Activated naive CD4-positive, alpha-beta T cell treated with anti-CD3 and anti-CD28 coated beads, Interleukin-2, amount 50 U/mL, for 24 hours (primary cell): ENCODE results near the gene ATG10.

Experiments
- H3K27ac Mint-ChIP-seq: one replicate; pipeline ENCODE4 v1.8.0; 2021; ENCODE audit warnings: mild to moderate bottlenecking, mixed read lengths
- H3K27me3 Mint-ChIP-seq: one replicate; pipeline ENCODE4 v1.8.0; 2021; ENCODE audit warnings: mixed read lengths
- H3K36me3 Mint-ChIP-seq: one replicate; pipeline ENCODE4 v1.8.0; 2021; ENCODE audit warnings: mixed read lengths
- H3K4me1 Mint-ChIP-seq: one replicate; pipeline ENCODE4 v1.8.0; 2021; ENCODE audit warnings: mixed read lengths
- H3K4me3 Mint-ChIP-seq: one replicate; pipeline ENCODE4 v1.8.0; 2021; ENCODE audit warnings: mild to moderate bottlenecking, mixed read lengths
- H3K9me3 Mint-ChIP-seq: one replicate; pipeline ENCODE4 v1.8.0; 2021; ENCODE audit warnings: mixed read lengths

Gene ATG10

DNA sequence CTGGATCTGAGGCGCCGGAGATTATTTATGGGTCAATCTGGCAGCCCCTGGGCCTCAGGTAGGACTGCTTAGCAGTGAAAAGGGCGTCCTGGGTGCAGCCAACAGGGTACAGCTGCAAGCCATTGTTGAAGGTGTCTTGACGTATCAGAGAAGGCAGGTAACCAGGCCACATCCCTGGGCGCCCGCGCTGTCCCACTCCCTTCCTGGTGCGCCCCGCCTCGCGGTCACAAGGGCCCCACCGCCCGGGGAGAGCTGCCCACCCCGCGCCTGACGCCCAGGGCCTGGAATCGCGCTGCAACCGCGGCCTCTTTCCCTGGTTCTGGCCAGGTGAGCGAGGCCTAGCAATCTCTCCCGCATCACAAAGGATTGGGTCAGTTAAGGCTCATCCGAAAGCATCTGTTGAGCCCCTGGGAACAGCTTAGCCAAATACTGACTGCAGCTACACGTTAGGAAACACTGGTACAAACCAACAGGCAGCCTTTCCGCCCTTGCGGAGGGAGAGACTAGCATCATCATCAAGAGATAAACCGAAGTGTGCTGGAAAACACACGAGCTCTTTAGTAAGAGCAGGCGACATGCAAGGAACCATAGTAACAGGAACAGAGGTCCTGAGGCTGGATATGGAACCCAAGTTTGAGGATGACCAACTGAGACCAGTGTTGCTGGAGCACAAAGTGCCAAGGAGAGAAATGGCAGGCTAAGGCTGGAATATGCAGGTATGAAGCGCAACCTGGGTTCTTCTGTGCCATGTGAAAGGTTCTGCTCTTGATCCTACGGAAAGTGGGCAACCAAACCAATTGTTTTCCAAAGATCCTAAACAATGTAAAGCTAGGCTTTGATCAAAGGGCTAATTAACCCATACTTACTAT, 302.8 kb downstream of the ATG10 start:
- peak overlapping the region; percentile 100 for H3K27ac Mint-ChIP-seq
- H3K9me3 Mint-ChIP-seq: no peaks in the 10 kb centered on the region
- H3K27me3 Mint-ChIP-seq: no peaks in the 10 kb centered on the region

DNA sequence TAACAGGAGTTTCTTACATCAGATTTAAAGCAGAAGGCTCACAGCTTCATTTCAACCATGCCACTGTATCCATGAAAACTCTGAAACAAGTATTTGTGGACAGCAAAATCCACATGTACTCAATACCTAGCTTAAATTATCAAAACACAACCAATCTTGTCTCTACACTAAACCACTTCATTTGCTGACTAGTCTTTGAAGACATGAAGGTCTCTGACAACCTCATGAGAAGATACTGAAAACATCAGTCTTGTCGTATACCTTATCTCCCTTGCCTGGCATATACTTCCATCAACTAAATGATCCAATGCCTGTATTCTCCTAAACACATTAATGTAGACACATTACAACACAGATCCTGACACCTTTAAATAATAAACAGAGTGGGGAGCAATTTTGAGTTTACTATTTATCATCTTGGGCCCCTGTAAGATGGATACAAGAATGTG, 303.4 kb downstream of the ATG10 start:
- no peaks in the 10 kb centered on the region for H3K27me3 Mint-ChIP-seq
- no peaks in the 10 kb centered on the region for H3K9me3 Mint-ChIP-seq
- peak overlapping the region; percentile 100 for H3K27ac Mint-ChIP-seq
- H3K4me1 Mint-ChIP-seq: peaks cover 60% of the 10 kb centered on the region
- H3K4me3 Mint-ChIP-seq: peak overlapping the region; percentile 100
- H3K36me3 Mint-ChIP-seq: peaks cover 44% of the 10 kb centered on the region

More for the DNA sequence above, 302.8 kb downstream of the ATG10 start:
- Mint-ChIP-seq H3K4me3 (peak overlapping the region; percentile 36), H3K36me3 (peaks cover 48% of the 10 kb centered on the region), H3K4me1 (peaks cover 53% of the 10 kb centered on the region)

DNA sequence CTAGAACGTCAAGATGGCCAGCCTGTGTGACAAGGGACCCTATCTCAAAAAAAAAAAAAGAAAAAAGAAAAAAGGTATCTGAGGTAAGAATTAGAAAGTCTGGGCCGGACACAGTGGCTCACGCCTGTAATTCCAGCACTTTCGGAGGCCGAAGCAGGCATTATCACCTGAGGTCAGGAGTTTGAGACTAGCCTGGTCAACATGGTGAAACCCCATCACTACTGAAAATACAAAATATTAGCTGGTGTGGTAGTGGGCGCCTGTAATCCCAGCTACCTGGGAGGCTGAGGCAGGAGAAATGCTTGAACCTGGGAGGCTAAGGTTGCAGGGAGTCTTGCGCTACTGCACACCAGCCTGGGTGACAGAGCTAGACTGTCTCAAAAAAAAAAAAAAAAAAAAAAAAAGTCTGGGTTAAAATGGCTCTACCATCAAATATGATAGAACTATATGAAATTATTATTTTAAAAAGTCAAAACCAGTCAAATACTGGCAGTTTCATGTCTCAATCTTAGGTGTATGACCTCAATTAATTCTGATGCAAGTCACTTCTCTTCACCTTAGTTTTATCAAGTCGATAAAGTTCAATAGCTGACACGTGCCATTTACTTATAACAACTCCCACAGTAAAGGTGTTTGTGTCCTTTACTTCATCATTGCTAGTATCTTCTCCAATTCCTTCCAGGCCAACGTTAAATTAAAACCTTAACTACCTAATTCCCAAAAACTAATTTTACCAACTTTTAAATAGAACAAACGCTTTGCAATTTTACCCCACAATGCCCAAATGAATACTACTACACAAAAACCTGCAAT, 305.2 kb downstream of the ATG10 start:
- H3K27me3 Mint-ChIP-seq: no peaks in the 10 kb centered on the region
- H3K4me1 Mint-ChIP-seq: peaks cover 61% of the 10 kb centered on the region
- H3K27ac Mint-ChIP-seq: peak overlapping the region; percentile 100
- H3K4me3 Mint-ChIP-seq: peak overlapping the region; percentile 100
- H3K36me3 Mint-ChIP-seq: peaks cover 42% of the 10 kb centered on the region
- H3K9me3 Mint-ChIP-seq: no peaks in the 10 kb centered on the region

DNA sequence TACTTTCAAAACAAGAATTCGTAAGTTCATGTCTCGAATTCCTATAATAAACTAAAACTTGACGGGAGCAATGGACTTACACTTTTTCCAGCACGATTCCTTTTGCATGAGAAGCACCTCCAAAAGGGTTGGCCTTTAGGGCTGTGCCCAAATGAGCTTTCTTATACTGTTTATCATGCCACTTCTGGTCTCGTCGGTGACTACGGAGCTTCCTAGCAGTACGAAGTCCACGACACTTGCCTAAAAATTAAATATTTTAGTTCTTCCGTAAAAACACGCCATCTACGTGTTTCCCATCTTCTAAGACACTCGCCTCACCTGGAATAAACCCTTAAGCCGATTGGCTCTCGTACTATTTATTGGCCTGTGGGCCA, 305.8 kb downstream of the ATG10 start:
- H3K36me3 Mint-ChIP-seq: peaks cover 40% of the 10 kb centered on the region
- no peaks in the 10 kb centered on the region for H3K9me3 Mint-ChIP-seq
- peaks cover 57% of the 10 kb centered on the region for H3K4me1 Mint-ChIP-seq
- H3K27ac Mint-ChIP-seq: peak overlapping the region; percentile 100
- H3K4me3 Mint-ChIP-seq: peak overlapping the region; percentile 100
- no peaks in the 10 kb centered on the region for H3K27me3 Mint-ChIP-seq

DNA sequence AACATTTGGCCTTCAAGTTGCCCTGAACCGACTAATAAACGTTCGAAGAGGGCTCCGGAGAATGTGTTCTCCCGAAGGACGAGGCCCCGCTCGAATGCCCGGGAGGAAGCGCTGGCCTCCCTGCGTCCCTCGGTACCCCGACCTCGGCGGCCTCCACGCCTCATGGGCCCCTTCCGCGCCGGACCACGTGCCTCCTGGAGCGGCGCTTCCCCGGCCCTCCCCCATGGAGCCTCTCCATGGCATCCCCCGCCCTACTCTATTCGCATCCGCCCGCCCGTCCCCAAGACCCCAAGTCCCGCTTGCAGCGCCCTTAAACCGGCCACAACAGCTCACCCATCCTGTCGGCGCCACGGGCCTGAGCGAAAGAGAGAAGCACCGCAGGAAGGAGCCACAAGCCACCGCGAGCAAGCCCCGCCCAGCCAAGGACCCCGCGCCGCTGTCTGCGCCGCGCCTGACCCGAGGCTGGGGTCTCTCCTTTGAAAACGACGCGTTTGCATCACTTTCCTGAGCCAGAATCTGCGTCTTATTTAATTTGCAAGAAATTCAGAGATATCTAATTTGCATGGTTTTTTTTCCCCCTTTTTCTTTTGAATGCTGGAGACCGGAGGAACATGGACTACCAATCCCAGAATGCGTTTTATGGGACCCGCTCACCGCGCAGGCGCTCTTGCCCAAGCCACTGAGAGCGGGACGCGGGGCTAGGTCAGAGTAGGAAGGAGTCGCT, 306.3 kb downstream of the ATG10 start, which contains the start of gene RPS23:
TSS of gene RPS23 (minus strand) at position 368 of the 724 bp plus-strand sequence. CDS start at position 337, 31 bp downstream.
- H3K9me3 Mint-ChIP-seq: no peaks in the 10 kb centered on the region
- H3K4me3 Mint-ChIP-seq: peak within 1 kb of the TSS; percentile 100
- H3K4me1 Mint-ChIP-seq: peaks cover 51% of the 10 kb centered on the region
- no peaks in the 10 kb centered on the region for H3K27me3 Mint-ChIP-seq
- H3K27ac Mint-ChIP-seq: peak within 1 kb of the TSS; percentile 100
- H3K36me3 Mint-ChIP-seq: peaks cover 36% of the 10 kb centered on the region

DNA sequence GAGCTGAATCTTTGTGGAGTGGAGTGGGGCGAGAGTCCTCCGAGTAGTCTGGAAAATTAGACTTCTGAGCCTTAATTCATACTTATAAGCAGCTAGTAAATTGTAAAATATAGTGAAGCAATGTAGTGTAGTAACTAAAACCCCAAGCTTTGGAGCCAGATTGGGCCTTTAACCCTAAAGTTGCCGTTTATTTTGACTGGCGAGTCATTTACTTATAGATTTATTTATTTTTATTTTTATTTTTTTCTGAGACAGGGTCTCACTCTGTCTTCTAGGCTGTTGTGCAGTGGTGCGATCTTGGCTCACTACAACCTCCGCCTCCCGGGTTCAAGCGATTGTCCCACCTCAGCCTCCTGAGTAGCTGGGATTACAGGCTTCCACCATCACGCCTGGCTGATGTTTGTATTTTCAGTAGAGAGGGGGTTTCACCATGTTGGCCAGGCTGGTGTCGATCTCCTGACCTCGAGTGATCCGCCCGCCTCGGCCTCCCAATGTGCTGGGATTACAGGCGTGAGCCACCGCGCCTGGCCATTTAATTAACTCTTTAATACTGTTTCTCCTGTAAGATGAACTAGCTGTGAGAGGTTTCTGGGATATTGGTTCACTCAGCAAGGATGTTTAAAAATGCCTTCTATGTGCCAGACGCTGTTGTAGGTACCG, 307.0 kb downstream of the ATG10 start:
- peaks cover 50% of the 10 kb centered on the region for H3K4me1 Mint-ChIP-seq
- H3K27me3 Mint-ChIP-seq: no peaks in the 10 kb centered on the region
- peak overlapping the region; percentile 100 for H3K4me3 Mint-ChIP-seq
- H3K27ac Mint-ChIP-seq: peak overlapping the region; percentile 100
- H3K9me3 Mint-ChIP-seq: no peaks in the 10 kb centered on the region
- H3K36me3 Mint-ChIP-seq: peaks cover 34% of the 10 kb centered on the region

DNA sequence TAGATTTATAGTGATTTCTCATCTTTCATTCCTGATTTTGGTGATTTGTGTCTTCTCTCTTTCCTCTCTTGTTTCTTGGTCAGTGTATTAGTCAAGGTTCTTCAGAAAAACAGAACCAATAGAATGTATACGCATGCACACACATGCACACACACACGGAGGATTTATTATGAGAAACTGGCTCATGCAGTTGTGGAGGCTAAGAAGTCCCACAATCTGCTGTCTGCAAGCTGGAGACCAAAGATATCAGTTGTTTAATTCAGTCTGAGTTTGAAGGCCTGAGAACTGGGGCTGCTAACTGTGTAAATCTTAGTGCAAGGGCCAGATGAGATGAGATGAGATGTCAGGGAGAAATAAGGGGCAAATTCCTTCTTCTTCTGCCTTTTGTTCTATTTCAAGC, 312.1 kb downstream of the ATG10 start:
- no peak overlapping the region for H3K27ac Mint-ChIP-seq
- no peaks in the 10 kb centered on the region for H3K27me3 Mint-ChIP-seq
- peaks cover 17% of the 10 kb centered on the region for H3K4me1 Mint-ChIP-seq
- H3K4me3 Mint-ChIP-seq: no peak overlapping the region
- no peaks in the 10 kb centered on the region for H3K9me3 Mint-ChIP-seq
- no peaks in the 10 kb centered on the region for H3K36me3 Mint-ChIP-seq

DNA sequence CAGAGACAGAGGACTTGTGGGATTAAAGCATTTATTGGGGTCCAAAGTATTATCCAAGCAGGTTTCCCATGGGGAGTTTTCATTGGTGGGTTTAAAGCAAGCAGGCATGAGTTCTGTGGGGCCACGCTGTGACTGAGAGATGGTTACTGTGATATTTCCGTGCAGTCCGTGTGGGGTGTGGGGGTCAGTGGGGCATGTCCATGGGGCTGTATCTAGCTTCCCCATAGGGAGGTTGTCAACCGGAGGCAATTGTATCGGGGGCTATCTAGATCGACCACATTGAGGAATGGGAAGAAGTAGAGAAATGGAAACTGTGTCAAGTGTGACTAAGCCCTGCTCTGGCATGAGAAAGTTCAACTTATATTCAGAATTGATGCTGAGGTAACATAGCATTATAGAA, 313.4 kb downstream of the ATG10 start:
- H3K36me3 Mint-ChIP-seq: no peaks in the 10 kb centered on the region
- H3K4me3 Mint-ChIP-seq: no peak overlapping the region
- no peaks in the 10 kb centered on the region for H3K9me3 Mint-ChIP-seq
- no peaks in the 10 kb centered on the region for H3K27me3 Mint-ChIP-seq
- H3K4me1 Mint-ChIP-seq: peaks cover 5% of the 10 kb centered on the region
- H3K27ac Mint-ChIP-seq: no peak overlapping the region

DNA sequence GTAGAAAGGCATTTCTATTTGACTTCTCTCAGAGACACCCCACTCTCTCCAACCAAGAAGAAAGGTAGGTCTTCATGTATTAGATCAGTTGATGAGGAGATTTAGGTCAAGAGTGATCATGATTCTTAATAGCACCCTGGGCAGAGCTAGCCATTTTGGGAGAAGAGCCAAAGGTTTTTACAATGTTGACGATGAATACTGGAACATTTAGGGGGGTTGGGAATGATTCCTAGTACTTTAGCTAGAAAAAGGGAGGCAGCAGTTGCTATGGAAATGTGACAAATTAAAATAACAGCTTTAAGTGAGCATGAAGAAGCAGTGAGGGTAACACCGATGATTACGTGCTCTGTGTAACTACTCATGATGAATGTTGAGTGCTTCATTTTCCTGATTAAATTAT, 315.8 kb downstream of the ATG10 start:
- H3K4me3 Mint-ChIP-seq: no peak overlapping the region
- H3K9me3 Mint-ChIP-seq: no peaks in the 10 kb centered on the region
- no peaks in the 10 kb centered on the region for H3K27me3 Mint-ChIP-seq
- no peaks in the 10 kb centered on the region for H3K36me3 Mint-ChIP-seq
- no peak overlapping the region for H3K27ac Mint-ChIP-seq
- no peaks in the 10 kb centered on the region for H3K4me1 Mint-ChIP-seq

DNA sequence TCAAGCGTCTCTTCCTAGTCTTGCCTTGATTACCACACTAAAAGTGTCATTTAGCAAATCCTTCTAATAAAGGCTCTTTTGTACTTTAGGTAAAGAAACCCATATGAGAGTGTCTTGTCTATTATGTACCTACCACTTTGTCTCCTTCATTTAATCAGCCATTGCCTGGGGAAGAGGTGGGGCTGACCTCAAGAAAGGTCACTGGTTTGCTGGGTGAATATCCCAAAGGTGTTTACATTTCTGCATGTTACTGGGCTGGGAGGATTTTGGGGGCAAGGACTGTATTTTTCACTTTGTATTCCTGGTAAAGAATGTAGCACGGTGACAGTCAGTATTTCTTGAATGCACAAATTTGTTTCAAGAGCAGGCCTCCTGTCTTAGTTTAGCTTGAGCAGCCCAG, 318.2 kb downstream of the ATG10 start:
- H3K27ac Mint-ChIP-seq: no peak overlapping the region
- H3K4me3 Mint-ChIP-seq: no peak overlapping the region
- no peaks in the 10 kb centered on the region for H3K36me3 Mint-ChIP-seq
- H3K27me3 Mint-ChIP-seq: no peaks in the 10 kb centered on the region
- H3K9me3 Mint-ChIP-seq: no peaks in the 10 kb centered on the region
- H3K4me1 Mint-ChIP-seq: no peaks in the 10 kb centered on the region

DNA sequence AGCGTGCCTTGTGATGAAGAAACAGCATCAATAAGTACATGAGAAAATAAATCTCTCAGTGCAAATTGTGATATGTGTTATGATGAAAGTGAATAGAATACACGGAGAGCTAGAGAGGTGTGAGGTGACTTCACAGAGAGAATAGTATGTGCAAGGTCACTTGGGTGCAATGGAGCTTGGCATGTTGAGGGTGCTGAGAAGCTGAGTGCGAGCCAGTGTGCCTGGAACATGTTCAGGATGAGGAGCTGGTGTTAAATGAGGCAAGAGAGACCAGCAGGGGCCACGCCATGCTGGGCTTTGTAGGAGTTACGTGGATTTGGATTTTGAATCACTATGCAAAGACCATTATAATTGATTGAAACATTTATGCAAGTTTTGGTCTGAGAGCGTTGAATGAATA, 319.1 kb downstream of the ATG10 start:
- no peak overlapping the region for H3K4me3 Mint-ChIP-seq
- H3K9me3 Mint-ChIP-seq: no peaks in the 10 kb centered on the region
- H3K27ac Mint-ChIP-seq: no peak overlapping the region
- no peaks in the 10 kb centered on the region for H3K4me1 Mint-ChIP-seq
- H3K36me3 Mint-ChIP-seq: no peaks in the 10 kb centered on the region
- no peaks in the 10 kb centered on the region for H3K27me3 Mint-ChIP-seq

DNA sequence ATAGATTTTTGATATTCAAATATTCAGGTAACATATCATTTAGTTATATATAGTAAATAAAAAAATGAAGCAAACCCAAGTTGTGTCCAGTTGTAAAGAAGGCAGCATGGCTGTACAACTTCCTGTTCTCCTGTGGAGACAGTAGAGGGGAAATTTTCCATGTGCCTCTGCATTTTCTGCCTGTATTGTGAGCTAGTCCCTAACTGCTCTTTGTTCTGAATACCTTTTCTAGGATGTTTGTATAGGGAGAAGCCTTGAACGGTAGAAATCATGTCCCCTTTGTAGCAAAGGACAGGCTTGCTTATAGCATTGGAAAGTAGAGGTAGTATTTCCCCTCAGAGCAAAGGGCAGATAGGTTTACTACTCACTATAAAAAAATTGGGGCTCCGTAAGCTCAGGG, 319.6 kb downstream of the ATG10 start:
- no peaks in the 10 kb centered on the region for H3K9me3 Mint-ChIP-seq
- no peak overlapping the region for H3K27ac Mint-ChIP-seq
- no peak overlapping the region for H3K4me3 Mint-ChIP-seq
- H3K36me3 Mint-ChIP-seq: no peaks in the 10 kb centered on the region
- no peaks in the 10 kb centered on the region for H3K27me3 Mint-ChIP-seq
- no peaks in the 10 kb centered on the region for H3K4me1 Mint-ChIP-seq

DNA sequence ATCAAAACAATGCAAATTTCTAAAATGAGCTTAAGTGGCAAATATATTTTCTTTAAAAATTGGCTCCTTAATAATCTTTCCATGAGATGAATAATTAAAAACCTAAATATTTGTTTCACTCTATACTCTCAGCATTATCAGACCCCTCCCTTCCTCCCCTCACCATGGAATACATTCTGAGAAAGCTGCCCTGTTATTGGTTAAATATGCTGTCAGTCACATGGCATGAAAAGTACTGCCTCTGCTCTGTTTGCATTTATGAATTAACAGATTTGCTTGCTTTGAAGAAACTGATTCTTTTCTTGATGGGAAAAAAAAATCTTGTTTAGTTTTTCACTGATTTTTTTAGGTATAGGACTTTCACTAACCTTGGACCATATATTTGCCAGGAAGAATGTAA, 323.3 kb downstream of the ATG10 start:
- Mint-ChIP-seq H3K4me1 (no peaks in the 10 kb centered on the region), H3K27me3 (no peaks in the 10 kb centered on the region), H3K9me3 (no peaks in the 10 kb centered on the region), H3K36me3 (peaks cover 2% of the 10 kb centered on the region), H3K27ac (no peak overlapping the region), H3K4me3 (no peak overlapping the region)

DNA sequence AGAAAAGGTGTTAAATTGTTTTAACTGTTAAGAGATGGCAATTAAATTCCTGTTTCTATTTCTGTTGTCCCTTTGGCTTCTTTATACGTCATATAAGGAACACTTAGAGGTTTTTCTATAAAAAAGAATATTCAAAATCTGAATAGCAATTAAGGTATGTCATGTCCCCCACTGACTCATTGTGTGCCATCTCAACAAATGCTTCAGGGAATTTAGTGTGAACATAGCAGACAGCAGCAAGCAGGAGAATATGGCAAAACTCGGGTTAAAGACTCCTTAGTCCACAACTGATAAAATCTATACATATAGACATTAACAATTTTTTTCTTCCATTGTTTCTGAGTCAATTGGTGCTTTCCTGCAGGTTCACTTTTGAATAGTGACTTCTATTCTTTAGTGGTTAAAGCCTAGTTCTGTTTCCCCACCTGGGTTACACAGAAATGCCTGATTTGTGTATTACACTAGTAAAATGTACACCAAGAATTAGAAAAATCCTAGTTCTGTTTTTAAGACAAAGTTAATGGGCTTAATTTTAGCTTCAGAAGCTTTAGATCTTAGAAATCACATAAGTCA, 324.2 kb downstream of the ATG10 start:
- no peak overlapping the region for H3K27ac Mint-ChIP-seq
- H3K36me3 Mint-ChIP-seq: peaks cover 2% of the 10 kb centered on the region
- no peak overlapping the region for H3K4me3 Mint-ChIP-seq
- no peaks in the 10 kb centered on the region for H3K9me3 Mint-ChIP-seq
- H3K27me3 Mint-ChIP-seq: no peaks in the 10 kb centered on the region
- H3K4me1 Mint-ChIP-seq: no peaks in the 10 kb centered on the region

DNA sequence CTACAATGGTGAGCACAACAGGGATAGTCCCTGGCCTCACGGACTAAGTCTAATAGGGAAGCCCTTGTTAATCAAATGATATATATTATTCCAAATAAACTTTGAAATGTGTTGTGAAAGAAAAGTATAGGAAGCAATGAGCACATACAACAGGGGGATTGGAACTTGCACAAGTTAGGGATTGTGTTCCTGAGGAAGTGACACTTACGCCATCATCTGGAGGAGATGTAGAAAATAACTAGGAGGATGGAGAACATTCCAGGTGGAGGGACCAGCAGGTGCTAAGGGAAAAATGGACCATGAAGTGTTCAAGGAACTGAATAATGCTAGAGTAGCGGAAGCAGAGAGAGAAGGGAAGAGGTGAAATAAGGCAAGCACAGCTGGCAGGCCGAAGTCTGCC, 325.1 kb downstream of the ATG10 start:
- H3K27me3 Mint-ChIP-seq: no peaks in the 10 kb centered on the region
- H3K36me3 Mint-ChIP-seq: peaks cover 2% of the 10 kb centered on the region
- no peaks in the 10 kb centered on the region for H3K9me3 Mint-ChIP-seq
- H3K4me3 Mint-ChIP-seq: no peak overlapping the region
- no peak overlapping the region for H3K27ac Mint-ChIP-seq
- no peaks in the 10 kb centered on the region for H3K4me1 Mint-ChIP-seq
